Ovary (tissue), 9 donors: ENCODE data around the gene FNBP1. TPM values are rescaled to one million over a fixed set of nuclear protein-coding genes. Genes with fewer than 3 reads are reported as not detected.
A peak's percentile ranks its signal among the peaks of the same experiment; 100 is the strongest.
"Not testable (repeated sequence)": the region's sequence is repeated elsewhere in the genome, so short reads cannot be mapped to it uniquely, and the experiment has no call there.

Experiments
- DNase-seq, 5 donors: peaks; one replicate each; pipeline ENCODE4 v3.0.0-alpha.2; 2019 to 2020
- H3K27ac ChIP-seq, 2 donors: fragments of 200-600 bp; one replicate each; pipeline versions ENCODE4 v1.5.1 to v1.8.0; 2019 to 2022
- H3K27me3 ChIP-seq: fragments of 200-600 bp; one replicate; pipeline ENCODE4 v1.8.0; 2022
- H3K36me3 ChIP-seq: fragments of 200-600 bp; sonication (generic); one replicate; pipeline ENCODE4 v1.5.1; 2019
- H3K4me1 ChIP-seq: one replicate; pipeline ENCODE4 v1.8.1; 2013; ENCODE audit warnings: mild to moderate bottlenecking, moderate library complexity; ENCODE audit not compliant: insufficient read depth
- H3K4me3 ChIP-seq: fragments of 200-600 bp; sonication (generic); one replicate; pipeline ENCODE4 v1.5.1; 2017
- H3K9me3 ChIP-seq, 2 donors: fragments of 200-600 bp in 1 of 2; sonication (generic) in 1 of 2; one replicate each; pipeline versions ENCODE4 v1.5.1 to v1.8.1; 2013 to 2019; ENCODE audit warnings: mild to moderate bottlenecking in 1 of 2, moderate library complexity in 1 of 2
- CTCF ChIP-seq, 3 donors: fragments of 450-650 bp in 2 of 3; fragments of 200-600 bp in 1 of 3; IDR thresholded peaks; one replicate each; pipeline versions ENCODE4 v1.5.1 to v1.8.0; 2016 to 2022; ENCODE audit warnings: antibody characterized with exemption in 3 of 3, mild to moderate bottlenecking in 1 of 3
- EP300 ChIP-seq: sonication (generic); formaldehyde crosslinking; IDR thresholded peaks from one replicate; pipeline ENCODE4 v1.6.1; 2017; ENCODE audit warnings: antibody characterized with exemption
- POLR2A ChIP-seq: fragments of 450-650 bp; IDR thresholded peaks from one replicate; pipeline ENCODE4 v1.6.1; 2017; ENCODE audit warnings: antibody characterized with exemption, mild to moderate bottlenecking, moderate library complexity
- WGBS, 3 donors: extraction: QIAGEN DNeasy Blood & Tissue Kit in 1 of 3; methylation state at CpG; one replicate each; pipeline versions ENCODE4 v1.1.5 to v1.1.7; 2013 to 2017; 5-methylcytosine and 5-hydroxymethylcytosine counted together
- intact Hi-C, 4 donors: fragments of 100-400 bp; cut with DNase I; formaldehyde crosslinking; loops; one replicate each; pipeline versions ENCODE4 v1.11.0 to v1.15.1; 2022 to 2023
- polyA plus RNA-seq, 2 donors: library from polyadenylated mRNA; stranded (reverse); fragments of 200-250 nt in 1 of 2; fragments of 350-450 nt in 1 of 2; fragmentation: Illumina TruSeq in 1 of 2; extraction: RNeasy Lipid Tissue Mini Kit (QIAGEN cat#74804) in 1 of 2; gene quantifications; one replicate each; pipeline ENCODE4 v1.2.3, GENCODE V29; 2013 to 2014
- total RNA-seq, 7 donors: library from RNA; depleted of rRNA in 2 of 7; stranded (reverse); fragments of >200 nt in 2 of 7; fragmentation: NEBNext Ultra II Directional in 3 of 7; extraction: Animal tissue kit (Norgen Biotek cat#: 25700) in 3 of 7; gene quantifications; one replicate each; pipeline versions ENCODE4 v1.1.0 to v1.2.4, GENCODE V29; 2016 to 2023
- donor health status: DM: no; HTN: no; CAD: no; lungs with moderate emphysema.
- donor health status: DM: no; HTN: no; CAD: no.
- donor health status: Bipolar disorder and iron deficiency.
- donor health status: DM: yes; HTN: yes; CAD: no.
- donor health status: DM: no; HTN: no; CAD: no.
- donor health status: DM: yes; HTN: yes; CAD: no.

FNBP1 gene
- total and polyA plus RNA-seq, 9 donors: 18.0 to 61.5 (median 49.0) TPM

DNA sequence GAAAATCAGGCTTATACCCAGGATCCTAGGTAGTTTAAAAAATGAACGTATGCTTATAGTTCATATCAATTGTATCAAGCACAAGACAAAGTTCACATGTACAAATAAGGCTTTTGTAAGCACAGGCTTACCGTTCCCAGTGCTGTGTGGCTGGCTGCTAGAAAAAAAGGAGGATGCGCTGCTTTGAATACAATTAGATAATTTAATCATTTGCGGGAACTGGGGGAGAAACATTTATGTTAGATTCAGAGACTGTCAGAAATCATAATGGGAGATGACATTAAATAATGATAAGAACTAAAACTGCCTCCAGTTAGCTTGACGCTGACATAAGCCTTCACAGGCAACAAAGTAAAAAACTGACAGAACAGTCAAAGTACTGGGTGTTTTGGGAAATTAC is 93.2 kb downstream of the FNBP1 start:
- Histone ChIP-seq H3K4me1 (peaks cover 5% of the 10 kb centered on the region), H3K36me3 (no peaks in the 10 kb centered on the region), H3K27me3 (no peaks in the 10 kb centered on the region), H3K27ac (peak overlapping the region in 1 of 2 donors; percentile 22), H3K4me3 (no peak overlapping the region), H3K9me3 (no peaks in the 10 kb centered on the region)
- intact Hi-C loops: no loop called here
- TF ChIP-seq EP300 (no peak), POLR2A (no peak), CTCF (IDR thresholded peaks at IDR 0.05) (no peak)
- WGBS, 3 donors: 22 to 30% (median 23%) methylated on average over 5 of the region's 5 CpGs
- no peak for DNase-seq

DNA sequence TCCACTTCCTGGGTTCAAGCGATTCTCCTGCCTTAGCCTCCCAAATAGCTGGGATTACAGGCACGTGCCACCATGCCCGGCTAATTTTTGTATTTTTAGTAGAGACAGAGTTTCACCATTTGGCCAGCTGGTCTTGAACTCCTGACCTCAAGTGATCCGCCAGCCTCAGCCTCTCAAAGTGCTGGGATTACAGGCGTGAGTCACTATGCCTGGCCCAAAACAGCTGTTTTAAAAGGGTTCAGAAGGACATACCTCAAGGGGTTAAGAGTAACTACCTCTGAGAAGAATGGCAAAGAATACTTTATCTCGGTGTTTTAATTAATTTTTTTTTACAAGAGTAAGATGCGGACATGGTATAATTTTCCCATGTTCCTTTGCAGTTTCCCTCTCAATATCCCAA is 94.4 kb downstream of the FNBP1 start:
- H3K9me3 ChIP-seq, DNase-seq, H3K4me1 ChIP-seq, intact Hi-C loops, H3K27ac ChIP-seq, H3K4me3 ChIP-seq, H3K27me3 ChIP-seq, H3K36me3 ChIP-seq: not testable (repeated sequence)
- 55 to 67% (median 62%) methylated on average over 7 of the region's 7 CpGs for WGBS, 3 donors

GRCh38 chr9:129946246-129946995 is 96.6 kb downstream of the FNBP1 start:
- intact Hi-C loops: no loop called here
- WGBS, 3 donors: 27 to 44% (median 35%) methylated on average over 6 of the region's 6 CpGs
- Histone ChIP-seq H3K9me3 (no peaks in the 10 kb centered on the region), H3K27ac (no peak overlapping the region), H3K4me1 (peaks cover 3% of the 10 kb centered on the region), H3K36me3 (no peaks in the 10 kb centered on the region), H3K27me3 (no peaks in the 10 kb centered on the region), H3K4me3 (no peak overlapping the region)
- TF ChIP-seq CTCF (IDR thresholded peaks at IDR 0.05): no peak
- no peak for TF ChIP-seq POLR2A
- TF ChIP-seq EP300: no peak
- DNase-seq: no peak

- Histone ChIP-seq H3K27me3 (no peaks in the 10 kb centered on the region), H3K9me3 (no peaks in the 10 kb centered on the region), H3K4me1 (peaks cover 3% of the 10 kb centered on the region), H3K27ac (no peak overlapping the region), H3K4me3 (no peak overlapping the region), H3K36me3 (no peaks in the 10 kb centered on the region)
- DNase-seq: no peak
- WGBS, 3 donors: 35 to 44% (median 38%) methylated on average over 3 of the region's 3 CpGs
- intact Hi-C loops: no loop called here
- TF ChIP-seq CTCF (IDR thresholded peaks at IDR 0.05) (no peak), EP300 (no peak), POLR2A (no peak)
Measured at GRCh38 chr9:129945314-129945713, 97.7 kb downstream of the FNBP1 start.

DNA sequence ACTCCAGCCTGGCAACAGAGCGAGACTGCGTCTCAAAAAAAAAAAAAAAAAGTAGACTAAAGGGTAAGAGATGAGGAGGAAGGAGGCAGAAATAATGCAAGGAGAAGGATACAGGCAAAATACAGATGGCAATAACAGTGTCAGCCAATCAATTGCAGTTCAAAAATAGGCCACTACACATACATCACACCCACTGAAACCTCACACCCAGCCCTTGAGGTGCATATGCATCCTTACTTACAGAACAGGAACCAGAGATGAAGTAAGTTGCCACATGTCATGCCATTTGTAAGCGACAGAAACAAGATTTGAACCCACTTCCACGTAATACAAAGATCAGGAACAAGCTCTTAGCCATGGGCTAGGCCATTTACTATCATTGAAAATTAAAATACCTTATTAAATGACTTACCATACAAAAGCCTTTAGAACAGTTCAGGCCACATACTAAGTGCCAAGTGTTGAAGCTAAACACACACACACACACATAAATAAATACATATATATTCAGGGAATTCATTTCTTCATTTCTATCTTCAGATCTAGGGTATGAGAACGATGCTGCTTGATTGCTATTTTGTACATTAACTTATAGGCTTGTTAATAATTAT is 98.4 kb downstream of the FNBP1 start:
- Histone ChIP-seq H3K36me3 (no peaks in the 10 kb centered on the region), H3K9me3 (no peaks in the 10 kb centered on the region), H3K27me3 (no peaks in the 10 kb centered on the region), H3K4me1 (peaks cover 3% of the 10 kb centered on the region), H3K27ac (no peak overlapping the region), H3K4me3 (no peak overlapping the region)
- intact Hi-C loops: no loop called here
- DNase-seq: no peak
- WGBS, 3 donors: 92 to 96% (median 93%) methylated on average over 5 of the region's 5 CpGs
- no peak for TF ChIP-seq POLR2A
- no peak for TF ChIP-seq CTCF (IDR thresholded peaks at IDR 0.05)
- no peak for TF ChIP-seq EP300
